BJ (cell line): Measurements from ENCODE around the gene GPX6. TPM values are rescaled to one million over a fixed set of nuclear protein-coding genes. Genes with fewer than 3 reads are reported as not detected.

Experiments
- CTCF ChIA-PET: fragments of 350-600 bp; formaldehyde crosslinking; extraction: SDS; loops from one replicate; lab custom pipeline; 2021; ENCODE audit warnings: antibody characterized with exemption, inconsistent platforms; lab: Yijun Ruan, JAX
- POLR2A ChIA-PET: fragments of 300-600 bp; sonication (Branson Sonifier 250); formaldehyde crosslinking; extraction: SDS; loops from one replicate; lab custom pipeline; 2021; ENCODE audit warnings: antibody characterized with exemption; lab: Charles Lee
- DNase-seq: peaks from one replicate; pipeline ENCODE4 v3.0.0-alpha.2; 2011; ENCODE audit warnings: low read depth
- H3K27me3 ChIP-seq: 2 replicates; pipeline ENCODE4 v1.6.0; 2011; ENCODE audit warnings: low read length; ENCODE audit not compliant: control insufficient read depth, insufficient read depth
- H3K36me3 ChIP-seq: 2 replicates; pipeline ENCODE4 v1.5.1; 2011; ENCODE audit warnings: low read length; ENCODE audit not compliant: control insufficient read depth, insufficient read depth
- H3K4me3 ChIP-seq: 2 replicates; pipeline ENCODE4 v1.5.1; 2011; ENCODE audit warnings: low read depth, mild to moderate bottlenecking, control low read depth, low read length
- CTCF ChIP-seq: IDR thresholded peaks from 2 replicates; pipeline ENCODE4 v1.5.1; 2011; ENCODE audit warnings: low read depth, mild to moderate bottlenecking, control low read depth, inconsistent platforms, low read length, moderate library complexity; ENCODE audit not compliant: insufficient read depth
- polyA plus RNA-seq: library from polyadenylated mRNA; depleted of rRNA; stranded (reverse); fragments of >200 nt; gene quantifications from 2 replicates; pipeline ENCODE4 v1.2.3, GENCODE V29; 2011

The GPX6 gene
- polyA plus RNA-seq, 1 experiment = not detected

DNA sequence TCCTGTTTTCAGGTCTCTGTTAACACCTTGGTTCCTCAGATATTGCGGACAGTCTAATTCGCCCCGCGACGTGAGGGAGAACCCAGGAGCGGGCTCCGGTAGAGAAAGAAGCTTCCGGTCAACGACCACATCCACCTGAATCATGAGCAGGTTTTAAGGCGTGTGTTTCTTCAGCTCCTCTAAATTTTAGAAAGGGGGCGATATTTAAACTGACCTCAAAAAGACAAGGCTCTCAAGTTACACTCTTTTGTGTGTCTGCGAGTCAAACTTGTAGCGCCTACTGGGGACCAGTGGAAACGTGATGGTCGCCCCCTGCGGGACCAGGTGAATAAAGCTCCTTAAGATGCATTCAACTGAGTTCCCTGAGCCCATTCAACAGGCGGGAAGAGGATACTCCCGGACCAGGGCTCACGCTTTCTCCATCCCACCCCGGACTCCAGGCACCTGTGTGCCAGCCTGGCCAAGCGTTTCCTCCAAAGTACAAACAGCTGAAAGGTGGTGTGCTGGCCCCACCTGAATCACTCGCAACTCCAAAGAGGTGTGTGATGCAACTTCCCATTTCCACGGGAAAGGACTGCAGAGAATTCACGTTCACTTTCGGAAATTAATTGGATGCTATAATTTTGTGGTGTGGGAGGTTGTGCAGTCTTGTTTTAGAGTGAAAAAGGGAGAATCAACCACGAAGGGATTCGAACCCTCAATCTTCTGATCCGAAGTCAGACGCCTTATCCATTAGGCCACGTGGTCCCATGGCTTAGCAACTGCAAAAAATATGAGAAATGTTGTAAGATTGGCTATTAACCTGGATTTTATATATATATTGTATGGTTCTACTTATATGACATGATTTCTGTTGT lies 27.1 kb upstream of the GPX6 start:
- peak; percentile 43 for TF ChIP-seq CTCF
- ChIA-PET CTCF (no interaction called here), POLR2A (no interaction called here)
- Histone ChIP-seq H3K4me3 (no peak overlapping the region), H3K27me3 (no peaks in the 10 kb centered on the region), H3K36me3 (no peaks in the 10 kb centered on the region)
- DNase-seq = peak; percentile 18

- H3K4me3 ChIP-seq = no peak overlapping the region
- ChIA-PET CTCF (no interaction called here), POLR2A (no interaction called here)
- TF ChIP-seq CTCF = no peak
- DNase-seq = no peak
- no peaks in the 10 kb centered on the region for H3K27me3 ChIP-seq
- H3K36me3 ChIP-seq = no peaks in the 10 kb centered on the region
Measured at GRCh38 chr6:28541996-28542395, 26.4 kb upstream of the GPX6 start.

DNA sequence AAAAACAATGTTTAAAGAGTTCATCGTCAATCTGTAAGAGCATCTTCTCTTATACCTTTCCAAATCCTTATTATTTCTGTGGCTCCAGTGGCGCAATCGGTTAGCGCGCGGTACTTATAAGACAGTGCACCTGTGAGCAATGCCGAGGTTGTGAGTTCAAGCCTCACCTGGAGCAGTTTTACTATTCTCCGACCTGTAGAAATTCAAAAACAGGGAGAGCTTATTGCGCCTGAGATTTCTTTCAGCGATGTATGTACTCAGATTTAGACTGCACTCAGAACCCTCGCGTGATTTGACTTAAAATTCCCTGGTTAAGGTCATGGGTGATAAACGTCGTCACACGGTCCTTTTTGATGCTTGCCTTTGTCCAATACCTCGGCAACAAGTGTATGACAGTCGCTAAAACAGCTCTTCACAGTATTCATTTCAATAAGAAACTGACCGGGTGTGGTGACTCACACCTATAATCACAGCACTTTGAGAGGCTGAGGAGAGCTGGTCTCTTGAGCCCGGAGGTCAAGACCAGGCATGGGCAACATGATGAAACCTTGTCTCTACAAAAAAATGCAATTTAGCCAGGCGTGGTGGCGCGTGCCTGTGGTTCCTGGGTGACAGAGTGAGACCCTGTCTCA lies 22.0 kb upstream of the GPX6 start:
- POLR2A ChIA-PET = no interaction called here
- CTCF ChIA-PET = no interaction called here
- TF ChIP-seq CTCF = no peak
- Histone ChIP-seq H3K27me3 (no peaks in the 10 kb centered on the region), H3K36me3 (no peaks in the 10 kb centered on the region), H3K4me3 (no peak overlapping the region)
- DNase-seq = no peak

DNA sequence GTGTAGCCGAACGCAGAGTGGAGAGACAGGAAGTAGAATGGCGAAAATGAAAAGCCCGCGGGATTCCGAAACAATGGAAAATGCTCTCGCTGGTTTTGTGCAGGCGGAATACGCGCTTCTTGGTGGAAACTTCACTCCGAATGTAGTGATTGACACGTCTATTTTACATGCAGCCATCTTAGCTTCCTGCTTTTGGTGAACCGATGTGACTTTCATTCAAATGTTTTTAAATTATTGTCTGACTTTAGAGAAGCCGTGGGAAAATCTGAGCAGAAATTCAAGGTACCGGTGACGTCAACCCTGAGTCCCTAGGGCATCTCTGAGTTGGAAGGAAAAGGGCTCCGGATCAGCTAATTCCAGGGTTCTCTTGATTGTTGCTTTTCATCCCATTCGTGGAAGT lies 21.5 kb upstream of the GPX6 start:
- ChIA-PET CTCF (no interaction called here), POLR2A (no interaction called here)
- DNase-seq = no peak
- H3K4me3 ChIP-seq = no peak overlapping the region
- TF ChIP-seq CTCF = no peak
- H3K27me3 ChIP-seq = no peaks in the 10 kb centered on the region
- no peaks in the 10 kb centered on the region for H3K36me3 ChIP-seq

DNA sequence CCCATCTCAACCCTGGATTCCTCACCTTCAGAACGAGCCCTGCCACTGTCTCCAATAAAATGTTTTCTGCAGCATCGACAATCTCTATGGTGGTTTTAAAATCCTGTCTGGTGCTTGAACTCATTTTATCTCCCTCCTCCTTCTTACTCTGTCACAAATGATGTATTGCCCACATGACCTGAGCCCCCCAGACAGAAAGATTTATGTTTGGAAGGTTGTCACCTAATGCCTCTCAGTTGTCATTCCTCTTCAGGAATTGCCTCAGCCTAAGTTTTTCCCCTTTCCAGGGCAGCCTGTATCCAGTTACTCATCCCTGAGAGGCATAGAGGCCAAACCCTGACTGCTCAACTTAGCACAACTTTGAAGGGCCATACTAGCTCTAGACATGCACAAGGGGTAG lies 19.3 kb upstream of the GPX6 start:
- H3K36me3 ChIP-seq = no peaks in the 10 kb centered on the region
- no peak for DNase-seq
- H3K27me3 ChIP-seq = no peaks in the 10 kb centered on the region
- no peak overlapping the region for H3K4me3 ChIP-seq
- ChIA-PET CTCF (no interaction called here), POLR2A (no interaction called here)
- no peak for TF ChIP-seq CTCF
